Measurements from ENCODE around the gene PEX1.
"Not testable (repeated sequence)": the region's sequence is repeated elsewhere in the genome, so short reads cannot be mapped to it uniquely, and the experiment has no call there.

Gene PEX1

DNA sequence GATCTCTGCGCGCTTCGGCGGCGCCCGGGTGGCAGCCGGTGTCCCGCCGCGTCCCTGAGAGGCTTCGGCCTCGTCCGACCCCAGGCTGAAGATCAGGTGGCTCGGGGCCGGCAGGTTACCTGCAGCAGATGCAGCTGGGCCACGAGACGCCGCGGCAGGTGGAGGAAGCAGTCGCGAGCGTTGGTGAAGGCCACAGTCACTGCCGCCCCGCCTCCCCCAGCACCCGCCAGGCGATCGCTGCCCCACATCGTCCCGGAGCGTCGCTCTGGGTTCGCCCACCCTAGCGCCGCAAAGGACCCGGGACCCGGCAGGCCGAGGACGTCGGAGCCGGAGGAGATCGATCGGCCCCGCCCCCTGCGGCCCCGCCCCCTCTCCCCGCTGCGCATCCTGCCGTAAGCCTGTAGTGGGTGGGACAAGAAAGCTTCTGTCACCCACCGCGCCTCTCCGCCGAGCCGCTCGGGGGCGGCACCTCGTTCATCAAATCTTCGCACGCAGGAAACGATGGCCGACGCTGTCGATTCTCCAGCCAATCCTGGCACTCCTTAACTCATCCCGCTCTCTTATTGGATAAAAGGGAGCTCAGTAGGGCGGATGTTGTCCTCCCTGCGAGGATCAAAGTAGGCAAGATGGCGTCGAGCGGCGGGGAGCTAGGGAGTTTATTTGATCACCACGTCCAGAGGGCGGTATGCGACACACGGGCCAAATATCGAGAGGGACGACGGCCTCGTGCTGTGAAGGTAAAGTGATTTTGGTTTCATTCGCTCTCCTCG, at the start of gene PEX1, which contains the start of gene RBM48:
PEX1 (minus strand) TSS at position 333 of the 770 bp plus-strand sequence; CDS start at position 248, 85 bp downstream.
RBM48 (plus strand) TSS at position 608 of the 770 bp plus-strand sequence; CDS start at position 627, 19 bp downstream.
- DNase-seq (ENCODE audit: low read depth) = peak; percentile 83

DNA sequence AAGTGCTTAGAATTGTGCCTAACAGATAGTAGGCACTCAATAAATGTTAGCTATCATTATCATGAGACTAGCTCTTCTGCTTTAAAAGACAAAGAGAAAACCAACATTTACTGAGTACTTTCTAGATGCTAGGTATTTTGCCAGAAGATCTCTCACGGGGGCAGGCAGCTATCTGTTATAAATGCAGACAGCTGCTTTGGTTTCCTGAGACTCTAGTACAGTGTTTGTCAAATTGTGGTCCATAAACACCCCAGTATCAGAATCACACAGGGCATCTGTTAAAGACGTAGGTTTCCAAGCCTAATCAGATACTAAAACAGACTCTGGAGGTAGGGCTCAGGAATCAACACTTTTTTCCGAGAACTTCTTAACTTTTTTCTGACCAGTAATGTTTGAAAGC, 48.0 kb upstream of the PEX1 start:
- DNase-seq (ENCODE audit: low read depth) = no peak

DNA sequence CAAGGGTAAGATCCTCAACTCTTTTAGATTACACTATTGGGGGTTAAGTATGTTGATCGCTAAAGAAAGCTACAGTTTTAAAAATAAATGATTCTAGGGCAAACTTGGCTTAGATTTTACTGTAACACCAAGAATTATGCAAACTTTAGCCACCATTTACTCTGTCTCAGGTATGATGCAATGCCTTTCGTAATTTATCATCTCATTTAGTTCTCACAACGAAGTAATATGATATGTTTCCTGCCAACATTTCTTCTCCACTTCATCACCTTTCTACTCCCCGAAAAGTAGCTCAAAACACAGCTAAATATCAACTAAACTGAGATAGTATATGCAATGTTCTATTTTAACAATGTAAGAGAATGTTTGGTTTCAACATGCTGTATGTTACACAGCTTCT, 40.8 kb upstream of the PEX1 start:
- no peak for DNase-seq (ENCODE audit: low read depth)

DNA sequence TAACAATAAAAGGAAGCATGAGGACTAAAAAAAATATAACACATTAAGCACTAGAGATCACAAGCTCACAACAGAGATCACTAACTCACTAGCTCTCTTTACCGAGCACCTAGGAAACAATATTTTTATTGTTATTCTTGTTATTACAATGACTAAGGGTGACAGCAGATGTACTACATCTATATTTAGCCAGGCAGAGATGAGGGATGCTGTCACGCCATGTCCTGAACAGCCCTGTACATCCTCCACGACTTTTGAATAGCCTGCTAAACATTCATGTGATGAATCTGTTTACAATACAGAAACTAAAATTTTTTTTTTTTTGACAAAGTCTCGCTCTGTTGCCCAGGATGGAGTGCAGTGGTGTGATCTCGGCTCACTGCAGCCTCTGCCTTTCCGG, 39.1 kb upstream of the PEX1 start:
- no peak for DNase-seq (ENCODE audit: low read depth)

DNA sequence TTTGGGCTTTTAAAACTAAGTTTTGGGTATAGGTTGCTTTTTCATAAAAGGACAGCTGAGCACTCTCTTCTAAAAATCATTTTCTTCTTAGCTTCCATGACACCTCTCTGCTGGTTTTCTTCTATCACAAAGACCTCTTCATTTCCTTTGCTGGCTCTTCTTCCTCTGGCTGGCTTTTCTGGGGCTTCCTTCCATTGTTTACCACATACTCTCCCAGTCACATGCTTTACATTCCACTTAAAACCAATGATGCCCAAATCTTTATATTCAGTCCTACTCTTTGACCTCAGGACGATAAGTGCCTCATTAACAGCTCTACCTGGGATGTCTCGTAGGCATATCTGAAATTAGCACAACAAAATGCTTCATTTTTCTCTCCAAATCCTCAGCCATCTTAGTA, 35.0 kb upstream of the PEX1 start:
- no peak for DNase-seq (ENCODE audit: low read depth)

DNA sequence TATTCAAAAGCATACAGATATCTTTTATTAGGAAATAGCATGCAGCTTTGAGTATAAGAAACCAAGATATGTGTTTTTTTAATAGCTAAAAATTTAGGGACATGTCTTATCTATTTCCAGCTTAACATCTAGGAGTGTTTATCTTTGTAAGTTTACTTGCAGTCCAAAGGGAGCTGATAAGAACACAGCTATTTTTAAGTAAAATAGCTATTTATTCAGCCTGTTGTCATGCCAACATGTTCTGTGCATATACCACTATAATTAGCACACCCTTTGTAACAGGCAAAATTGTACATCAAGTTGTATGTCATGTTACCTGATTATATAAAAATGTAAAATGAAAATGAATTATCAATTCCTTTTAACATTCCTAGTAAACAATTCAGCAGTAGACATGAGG, 32.3 kb upstream of the PEX1 start:
- no peak for DNase-seq (ENCODE audit: low read depth)

DNA sequence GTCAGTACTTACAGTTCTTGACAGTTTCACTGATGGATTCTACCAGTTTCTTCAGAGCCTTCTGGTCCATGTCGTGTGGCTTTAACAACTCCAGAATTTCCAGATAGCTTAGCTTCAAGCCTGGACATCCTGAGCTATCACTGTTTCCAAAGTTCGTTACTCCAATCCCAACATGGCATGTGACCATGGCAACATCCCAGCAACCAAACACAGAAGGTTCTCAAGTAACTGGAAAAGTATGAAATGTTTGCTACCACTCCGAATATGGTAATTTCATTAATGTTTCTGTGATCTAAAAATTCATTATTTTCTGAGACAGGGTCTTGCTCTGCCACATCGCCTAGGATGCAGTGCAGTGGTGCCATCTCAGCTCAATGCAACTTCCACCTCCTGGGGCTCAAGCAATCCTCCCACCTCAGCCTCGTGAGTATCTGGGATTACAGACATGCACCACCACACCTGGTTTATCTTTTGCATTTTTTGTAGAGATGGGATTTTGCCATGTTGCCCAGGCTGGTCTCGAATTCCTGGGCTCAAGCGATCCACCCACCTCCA, 29.6 kb upstream of the PEX1 start:
- DNase-seq (ENCODE audit: low read depth) = no peak

DNA sequence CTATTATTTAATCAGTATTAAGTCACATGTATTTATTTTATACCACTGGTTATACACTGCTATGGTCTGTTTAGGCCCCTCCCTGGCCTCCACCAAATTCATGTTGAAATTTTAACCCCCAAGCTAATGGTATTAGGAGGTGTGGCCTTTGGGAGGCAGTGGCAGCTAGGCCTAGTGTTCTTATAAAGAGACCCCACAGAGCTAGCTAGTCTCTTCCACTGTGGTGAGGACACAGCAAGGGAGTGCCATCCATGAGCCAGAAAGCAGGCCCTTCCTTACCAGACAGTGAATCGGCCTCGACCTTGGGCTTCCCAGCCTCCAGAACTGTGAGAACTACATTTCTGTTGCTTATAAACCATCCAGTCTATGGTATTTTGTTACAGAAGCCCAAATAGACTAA, 28.9 kb upstream of the PEX1 start:
- no peak for DNase-seq (ENCODE audit: low read depth)

DNA sequence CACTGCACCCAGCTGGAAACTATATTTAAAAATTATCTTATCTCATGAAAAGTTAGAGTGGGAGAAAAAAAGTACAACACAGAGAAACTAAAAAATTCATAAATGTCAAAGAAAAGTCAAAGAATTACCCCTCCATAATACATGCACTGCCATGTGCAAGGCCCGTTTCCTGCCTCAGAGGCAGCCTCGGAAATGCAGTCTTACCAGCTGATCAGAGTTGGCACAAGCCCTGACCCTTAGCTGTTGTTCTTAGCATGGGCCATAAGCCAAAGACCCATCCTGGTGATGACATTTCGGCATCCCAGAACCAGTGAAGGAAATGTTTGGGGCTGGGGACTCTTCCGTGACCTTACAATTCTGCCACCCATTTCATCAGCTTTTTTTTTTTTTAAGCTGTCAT, 21.9 kb upstream of the PEX1 start:
- DNase-seq (ENCODE audit: low read depth) = no peak

DNA sequence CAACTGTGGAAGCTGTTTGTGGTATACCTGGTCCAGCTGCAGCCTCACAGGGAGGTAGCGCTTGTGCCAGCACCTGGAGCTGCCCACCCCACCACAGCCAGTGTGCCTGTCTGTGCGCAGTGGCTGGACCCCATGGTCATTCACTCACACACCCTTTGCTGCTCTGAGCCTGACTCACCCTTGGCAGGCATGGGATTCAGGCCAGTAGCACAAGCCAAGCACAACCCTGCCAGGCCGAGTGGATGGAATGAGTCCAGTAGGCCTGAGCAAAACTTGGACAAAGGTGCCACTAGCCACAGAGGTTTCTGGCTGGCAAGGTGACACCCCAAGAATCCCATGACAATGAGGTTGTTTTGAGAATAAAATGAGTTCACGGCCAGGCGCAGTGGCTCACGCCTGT, 19.3 kb upstream of the PEX1 start:
- DNase-seq (ENCODE audit: low read depth) = no peak

DNA sequence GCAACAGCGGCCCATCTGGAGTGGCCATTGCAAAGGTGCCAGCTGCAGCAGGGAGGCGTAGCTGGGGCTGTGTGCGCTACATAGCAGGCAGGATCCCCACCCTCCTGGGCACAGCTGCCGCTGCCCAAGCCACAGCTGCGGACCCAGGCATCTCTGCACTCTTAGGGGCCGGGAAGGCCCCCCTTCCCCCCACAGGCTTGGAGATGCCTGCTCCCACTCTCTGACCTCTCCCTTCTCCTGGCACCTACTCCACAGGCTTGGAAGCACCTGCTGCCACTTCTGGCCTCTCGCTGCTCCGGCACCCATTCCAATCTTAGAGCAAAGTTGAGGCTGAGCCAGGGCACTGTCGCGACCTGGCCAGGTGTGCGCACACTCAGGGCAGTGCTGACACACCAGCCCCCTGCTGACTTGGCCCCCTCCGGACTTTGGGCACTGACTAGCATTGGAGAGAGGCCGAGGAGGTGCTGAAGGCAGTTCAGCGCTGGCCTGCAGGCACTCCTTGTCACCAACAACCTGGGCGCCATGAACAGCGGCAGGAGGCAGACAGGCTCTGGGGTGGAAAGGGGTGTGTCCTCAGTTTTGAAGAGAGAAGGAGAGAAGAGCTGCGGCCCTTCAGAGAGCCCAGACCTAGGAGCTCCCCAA, 18.7 kb upstream of the PEX1 start:
- no peak for DNase-seq (ENCODE audit: low read depth)

DNA sequence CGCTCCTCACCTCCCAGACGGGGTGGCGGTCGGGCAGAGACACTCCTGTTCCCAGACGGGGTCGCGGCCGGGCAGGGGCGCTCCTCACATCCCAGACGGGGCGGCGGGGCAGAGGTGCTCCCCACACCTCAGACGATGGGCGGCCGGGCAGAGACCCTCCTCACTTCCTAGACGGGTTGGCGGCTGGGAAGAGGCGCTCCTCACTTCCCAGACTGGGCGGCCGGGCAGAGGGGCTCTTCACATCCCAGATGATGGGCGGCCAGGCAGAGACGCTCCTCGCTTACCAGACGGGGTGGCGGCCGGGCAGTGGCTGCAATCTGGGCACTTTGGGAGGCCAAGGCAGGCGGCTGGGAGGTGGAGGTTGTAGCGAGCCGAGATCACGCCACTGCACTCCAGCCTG, 16.8 kb upstream of the PEX1 start:
- not testable (repeated sequence) for DNase-seq (ENCODE audit: low read depth)

DNA sequence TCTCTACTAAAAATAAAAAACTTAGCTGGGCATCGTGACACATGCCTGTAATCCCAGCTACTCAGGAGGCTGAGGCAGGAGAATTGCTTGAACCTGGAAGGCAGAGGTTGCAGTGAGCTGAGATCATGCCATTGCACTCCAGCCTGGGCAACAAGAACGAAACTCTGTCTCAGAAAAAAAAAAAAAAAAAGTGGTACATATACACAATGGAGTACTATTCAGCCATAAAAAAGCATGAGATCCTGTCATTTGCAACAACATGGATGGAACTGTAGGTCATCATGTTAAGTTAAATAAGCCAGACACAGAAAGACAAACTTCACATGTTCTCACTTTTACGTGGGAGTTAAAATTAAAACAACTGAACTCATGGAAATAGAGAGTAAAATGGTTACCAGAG, 15.2 kb upstream of the PEX1 start:
- not testable (repeated sequence) for DNase-seq (ENCODE audit: low read depth)

DNA sequence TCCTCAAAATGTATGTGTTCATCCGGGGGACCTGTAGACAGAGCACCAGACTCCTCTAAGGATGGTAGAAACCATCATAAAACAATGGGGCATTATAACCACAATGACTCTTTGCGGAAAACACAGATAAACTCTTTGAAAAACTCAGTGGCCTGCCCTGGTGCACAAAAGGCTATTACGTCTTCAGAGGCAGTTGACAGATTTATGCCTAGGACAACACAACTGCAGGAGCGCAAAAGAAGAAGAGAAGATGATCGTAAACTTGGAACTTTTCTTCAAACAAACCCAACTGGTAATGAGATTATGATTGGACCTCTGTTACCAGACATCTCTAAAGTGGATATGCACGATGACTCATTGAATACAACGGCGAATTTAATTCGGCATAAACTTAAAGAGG, 6.3 kb upstream of the PEX1 start:
- DNase-seq (ENCODE audit: low read depth) = no peak

DNA sequence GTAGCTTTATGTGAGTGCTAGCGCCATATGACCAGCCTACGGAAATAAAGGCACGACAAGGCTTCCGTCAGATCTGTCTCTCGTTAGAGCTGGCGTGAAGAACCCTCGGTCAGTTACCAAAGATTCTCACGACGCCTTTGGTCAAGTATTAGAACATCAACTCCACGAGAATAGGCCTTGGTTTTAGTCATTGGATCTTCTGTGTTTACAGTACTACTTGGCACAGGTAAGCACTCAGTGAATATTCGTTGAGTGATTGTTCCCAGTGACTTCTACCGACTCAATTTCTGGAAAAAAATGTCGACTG, 591 bp upstream of the PEX1 start:
- no peak for DNase-seq (ENCODE audit: low read depth)

DNA sequence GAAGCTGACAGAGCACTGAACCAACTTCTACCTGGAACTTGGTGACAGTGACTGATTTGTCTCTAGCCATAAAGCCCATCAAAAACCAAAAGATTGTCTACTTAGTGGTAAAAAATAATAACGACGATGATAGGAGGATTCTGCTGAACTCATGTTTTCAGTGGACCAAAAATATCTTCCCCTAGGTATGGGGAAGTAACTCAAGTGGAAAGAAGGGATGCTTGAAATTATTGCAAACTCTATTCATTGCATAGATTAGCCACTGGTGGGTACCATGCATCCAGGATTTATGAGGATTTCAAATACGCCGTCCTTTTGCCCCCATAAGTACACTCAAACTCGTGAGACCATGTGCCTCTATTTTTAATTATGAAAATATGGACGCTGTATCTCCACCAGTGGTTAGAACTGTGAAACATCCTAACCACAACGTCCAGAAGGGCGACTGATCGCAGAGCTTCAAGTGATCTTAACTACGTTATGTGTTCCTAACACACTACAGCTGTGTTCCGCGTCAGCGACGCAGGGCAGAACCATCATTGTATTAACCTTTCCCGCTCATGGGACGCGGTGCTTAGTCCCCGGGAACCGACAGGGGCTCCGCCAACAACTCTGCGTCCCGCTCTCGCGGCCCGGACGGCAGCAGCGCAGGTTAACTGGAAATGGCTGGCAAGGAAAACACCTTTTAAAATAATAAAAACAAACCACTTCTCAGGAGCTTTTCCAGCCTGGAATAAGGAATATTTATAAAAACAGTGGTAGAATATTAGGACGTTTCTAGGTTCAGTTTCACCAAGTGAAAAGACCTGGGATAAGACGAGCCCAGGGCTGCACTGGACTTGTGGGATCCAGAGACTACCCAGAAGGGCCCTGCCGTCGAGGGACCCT, 776 bp downstream of the PEX1 start:
- peak; percentile 24 for DNase-seq (ENCODE audit: low read depth)

DNA sequence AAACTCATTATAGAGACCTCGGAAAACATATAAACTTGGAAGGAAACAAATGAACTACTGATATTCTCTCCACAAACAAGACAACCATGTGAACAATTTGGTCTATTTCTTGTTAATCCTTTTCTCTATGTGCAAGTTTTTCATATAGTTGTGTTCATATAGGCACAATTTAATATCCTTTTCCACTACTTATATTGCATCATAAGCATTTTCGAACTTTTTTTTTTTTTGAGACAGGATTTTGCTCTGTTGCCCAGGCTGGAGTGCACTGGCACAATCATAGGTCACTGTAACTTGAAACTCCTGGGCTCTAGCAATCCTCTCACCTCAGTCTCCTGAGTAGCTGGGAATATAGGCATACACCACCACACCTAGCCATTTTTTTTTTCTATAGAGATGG, 5.2 kb downstream of the PEX1 start:
- DNase-seq (ENCODE audit: low read depth) = no peak

DNA sequence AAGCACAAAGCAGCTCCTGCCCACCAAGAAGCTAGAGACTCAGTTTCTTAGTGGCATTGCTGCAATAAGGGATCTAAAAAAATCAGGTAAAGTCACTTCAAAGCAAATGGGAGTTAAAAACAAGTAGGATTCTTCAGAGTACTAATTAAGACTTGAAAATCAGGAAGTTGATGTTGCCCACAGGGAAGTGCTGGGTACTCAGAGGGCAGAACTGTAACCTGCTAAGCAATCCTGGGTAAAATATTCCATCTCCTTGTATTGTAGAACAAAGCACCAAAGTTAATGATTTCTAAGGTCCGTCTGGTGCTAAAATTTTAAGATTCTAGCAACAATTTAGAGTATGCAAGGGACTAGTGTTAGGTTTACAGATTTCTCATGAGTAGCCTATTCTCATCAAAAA, 8.3 kb downstream of the PEX1 start:
- no peak for DNase-seq (ENCODE audit: low read depth)

DNA sequence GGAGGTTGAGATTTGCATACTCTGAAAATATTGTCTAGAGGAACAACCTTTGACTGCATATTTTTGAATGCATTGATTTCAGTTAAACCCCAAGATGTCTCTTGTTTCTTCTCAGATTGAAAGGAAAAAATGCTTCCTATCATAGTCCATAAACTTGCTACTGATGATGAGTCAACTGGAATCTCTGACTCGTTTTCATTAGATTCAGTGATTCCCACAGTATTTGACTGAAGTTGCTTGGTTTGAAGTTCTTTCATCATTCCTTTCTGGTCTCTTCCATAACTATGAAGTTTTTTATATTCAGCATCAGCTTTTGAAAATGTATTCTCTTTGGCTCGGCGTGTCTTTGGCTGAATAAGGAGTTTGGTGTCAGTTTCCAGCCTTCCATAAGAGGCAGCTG, 10.7 kb downstream of the PEX1 start:
- DNase-seq (ENCODE audit: low read depth) = no peak

DNA sequence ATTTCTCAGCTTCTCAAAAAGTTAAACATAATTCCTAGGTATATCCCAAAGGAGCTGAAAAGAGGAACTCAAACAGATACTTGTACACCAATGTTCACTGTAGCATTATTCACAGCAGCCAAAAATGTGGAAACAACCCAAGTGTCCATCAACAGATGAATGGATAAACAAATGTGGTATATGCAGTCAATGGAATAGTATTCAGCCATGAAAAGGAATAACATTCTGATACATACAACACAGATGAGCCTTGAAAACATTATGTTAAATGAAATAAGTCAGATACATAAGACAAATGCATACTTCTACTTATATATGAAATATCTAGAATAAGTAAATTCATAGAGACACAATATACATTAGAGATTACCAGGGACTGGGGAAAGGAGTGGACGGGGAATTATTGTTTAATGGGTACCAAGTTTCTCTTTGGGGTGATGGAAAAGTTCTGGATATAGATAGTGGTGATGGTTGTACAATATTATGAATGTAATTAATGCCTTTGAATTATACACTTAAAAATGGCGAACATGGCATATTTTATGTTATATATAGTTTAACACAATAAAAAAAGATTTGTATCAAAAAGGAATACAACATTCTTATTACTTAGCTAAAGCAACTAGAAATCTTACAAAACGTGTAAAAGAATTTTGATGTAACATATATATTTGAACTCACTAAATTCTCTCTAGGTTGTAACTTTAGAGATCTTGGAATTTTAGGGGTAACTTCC, 15.0 kb downstream of the PEX1 start:
- no peak for DNase-seq (ENCODE audit: low read depth)

DNA sequence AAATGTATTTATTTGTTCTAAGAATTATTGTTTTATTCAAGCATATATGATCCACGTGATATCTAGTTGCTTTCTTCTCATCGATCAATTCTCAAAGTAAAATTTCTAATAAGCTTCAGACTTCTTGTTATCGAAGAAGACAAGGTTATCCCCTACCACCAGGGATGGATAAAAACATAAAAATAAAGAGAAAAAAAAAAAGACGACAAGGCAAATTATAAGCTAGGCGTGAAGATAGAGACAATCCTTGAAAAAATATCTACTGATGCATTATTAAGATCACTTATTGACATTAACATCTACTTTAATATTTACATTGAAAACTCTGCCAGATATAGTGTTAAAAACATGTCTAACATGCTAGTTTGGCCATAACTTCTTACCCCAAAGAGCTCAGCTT, 19.4 kb downstream of the PEX1 start:
- DNase-seq (ENCODE audit: low read depth) = no peak

DNA sequence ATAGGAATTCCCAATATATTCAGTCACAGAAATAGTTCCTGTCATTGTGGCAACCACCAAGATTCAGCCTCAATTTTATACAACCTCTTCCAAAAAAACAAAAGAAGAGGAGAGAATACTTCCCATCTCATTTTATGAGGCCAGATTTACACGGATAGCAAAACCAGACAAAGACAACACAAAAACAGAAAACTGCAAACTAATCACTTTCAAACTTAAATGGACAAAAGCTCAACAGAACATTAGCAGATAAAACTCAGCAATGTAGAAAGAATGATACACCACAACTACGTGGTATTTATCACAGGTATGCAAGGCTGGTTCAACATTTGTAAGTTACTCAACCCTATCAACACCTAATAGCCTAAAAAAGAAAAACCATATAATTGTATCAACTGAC, 22.0 kb downstream of the PEX1 start:
- no peak for DNase-seq (ENCODE audit: low read depth)
